Medulla oblongata (tissue), 1 donor: Measurements from ENCODE around the gene SLC17A7.
"Not testable (repeated sequence)": the region's sequence is repeated elsewhere in the genome, so short reads cannot be mapped to it uniquely, and the experiment has no call there.

Source experiments
- DNase-seq: peaks from one replicate; pipeline ENCODE4 v3.0.0-alpha.2; 2015; ENCODE audit errors: extremely low spot score

Gene SLC17A7

DNA sequence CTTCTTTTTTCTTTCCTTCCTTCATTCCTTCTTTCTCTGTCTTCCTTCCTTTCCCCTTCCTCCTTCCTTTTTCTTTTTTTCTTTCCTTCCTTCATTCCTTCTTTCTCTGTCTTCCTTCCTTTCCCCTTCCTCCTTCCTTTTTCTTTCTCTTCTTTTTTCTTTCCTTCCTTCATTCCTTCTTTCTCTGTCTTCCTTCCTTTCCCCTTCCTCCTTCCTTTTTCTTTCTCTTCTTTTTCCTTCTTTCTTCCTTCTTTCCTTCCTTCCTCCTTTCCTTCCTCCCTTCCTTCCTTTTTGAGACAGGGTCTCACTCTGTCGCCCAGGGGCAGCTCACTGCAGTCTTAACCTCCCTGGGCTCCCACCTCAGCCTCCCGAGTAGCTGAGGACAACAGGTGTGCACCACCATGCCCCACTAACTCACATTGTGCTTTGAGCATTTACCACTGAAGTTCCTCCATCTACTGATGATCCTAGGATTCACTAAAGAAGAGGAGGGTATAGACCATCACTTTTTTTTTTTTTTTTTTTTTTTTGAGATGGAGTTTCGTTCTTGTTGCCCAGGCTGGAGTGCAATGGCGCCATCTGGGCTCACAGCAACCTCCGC is 2.9 kb upstream of the SLC17A7 start:
- DNase-seq, result not testable (repeated sequence)

GRCh38 chr19:49443366-49444099 is 2.2 kb upstream of the SLC17A7 start:
- peak; percentile 97 for DNase-seq

DNA sequence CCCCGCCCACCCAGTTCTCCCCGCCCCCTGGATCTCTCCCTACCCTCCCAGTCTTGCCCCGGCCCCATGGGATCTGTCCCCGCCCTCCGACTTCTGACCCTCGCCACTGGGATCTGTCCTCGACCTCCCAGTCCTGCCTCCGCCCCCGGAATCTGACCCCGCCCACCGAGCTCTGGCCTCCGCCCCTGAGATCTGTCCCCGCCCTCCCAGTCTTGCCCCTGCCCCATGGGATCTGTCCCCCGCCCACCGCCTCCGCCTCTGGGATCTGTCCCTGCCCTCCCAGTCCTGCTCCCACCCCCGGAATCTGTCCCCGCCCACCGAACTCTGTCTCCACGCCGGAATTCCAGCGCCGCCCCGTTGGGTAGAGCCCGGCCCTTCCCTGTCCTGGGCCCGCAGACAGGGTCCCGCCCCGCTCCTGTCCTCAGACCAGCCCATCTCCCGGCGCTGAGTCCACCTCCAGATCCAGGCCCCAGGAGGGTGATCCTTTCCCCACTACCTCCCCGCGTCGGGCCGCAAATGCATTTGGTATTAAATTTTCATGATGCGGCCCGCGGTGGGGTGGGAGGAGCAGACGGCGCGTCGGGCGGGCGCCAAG is 1.5 kb upstream of the SLC17A7 start:
- DNase-seq, result no peak

GRCh38 chr19:49442354-49442753 is 1.0 kb upstream of the SLC17A7 start:
- no peak for DNase-seq

DNA sequence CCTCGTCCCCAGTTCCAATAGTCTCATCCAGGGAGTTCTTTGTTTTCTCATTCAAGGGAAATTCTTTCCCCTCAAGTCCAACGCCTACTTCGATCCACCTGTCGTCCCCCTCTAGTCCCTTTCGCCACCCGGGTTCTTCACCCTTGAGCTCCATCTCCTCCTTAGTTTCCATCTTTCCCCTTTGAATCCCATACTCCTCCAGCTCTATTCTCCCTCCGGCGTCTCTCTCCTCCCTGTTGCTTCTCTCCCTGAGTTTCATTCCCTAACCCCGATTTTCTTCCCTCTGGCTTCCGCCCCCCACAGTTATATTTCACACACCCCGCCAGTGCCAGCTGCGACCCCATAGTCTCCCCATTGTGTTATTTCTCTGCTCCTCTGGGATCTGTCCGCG is 628 bp upstream of the SLC17A7 start:
- no peak for DNase-seq

GRCh38 chr19:49440439-49441209 is 703 bp downstream of the SLC17A7 start:
- DNase-seq, result no peak

DNA sequence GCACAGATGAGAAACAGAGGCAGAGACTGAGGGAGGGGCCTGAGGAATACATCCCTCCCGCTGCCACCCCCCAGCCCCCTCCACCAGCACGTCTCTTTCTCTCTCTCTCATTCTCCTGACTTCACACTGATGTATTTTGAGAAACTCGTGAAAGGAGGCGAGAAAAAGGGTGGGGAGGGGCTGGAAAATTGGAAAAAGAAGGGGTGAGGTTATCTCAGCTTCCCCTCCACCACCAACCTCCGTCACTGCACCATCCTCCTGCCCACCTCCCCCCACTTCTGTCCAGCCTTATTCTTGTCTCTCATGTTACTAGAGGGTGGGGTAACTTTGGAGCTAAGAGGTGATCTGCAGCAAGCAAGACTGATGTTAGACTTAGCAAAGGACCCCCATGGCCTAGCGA is 1.5 kb downstream of the SLC17A7 start:
- no peak for DNase-seq

DNA sequence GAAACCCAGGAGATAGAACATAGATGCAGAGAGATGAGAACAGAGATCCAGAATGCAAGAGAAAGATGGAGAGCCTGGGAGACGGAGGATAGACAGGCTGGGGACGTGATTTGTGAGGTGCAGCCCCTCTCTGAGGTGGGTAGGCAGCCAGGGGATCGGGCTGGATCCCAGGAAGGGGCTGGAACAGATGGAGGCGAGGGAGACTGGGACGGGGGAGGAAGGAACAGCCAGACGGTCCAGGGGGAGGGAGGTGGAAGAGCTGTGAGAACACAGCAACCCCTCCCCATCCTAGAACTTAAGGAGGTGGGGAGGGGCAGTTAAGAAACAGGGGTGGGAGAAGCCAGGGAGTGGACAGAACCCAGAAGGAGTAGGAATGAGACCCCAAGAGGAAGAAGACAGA is 3.1 kb downstream of the SLC17A7 start:
- DNase-seq, result no peak

GRCh38 chr19:49437231-49437630 is 4.1 kb downstream of the SLC17A7 start:
- DNase-seq, result no peak

DNA sequence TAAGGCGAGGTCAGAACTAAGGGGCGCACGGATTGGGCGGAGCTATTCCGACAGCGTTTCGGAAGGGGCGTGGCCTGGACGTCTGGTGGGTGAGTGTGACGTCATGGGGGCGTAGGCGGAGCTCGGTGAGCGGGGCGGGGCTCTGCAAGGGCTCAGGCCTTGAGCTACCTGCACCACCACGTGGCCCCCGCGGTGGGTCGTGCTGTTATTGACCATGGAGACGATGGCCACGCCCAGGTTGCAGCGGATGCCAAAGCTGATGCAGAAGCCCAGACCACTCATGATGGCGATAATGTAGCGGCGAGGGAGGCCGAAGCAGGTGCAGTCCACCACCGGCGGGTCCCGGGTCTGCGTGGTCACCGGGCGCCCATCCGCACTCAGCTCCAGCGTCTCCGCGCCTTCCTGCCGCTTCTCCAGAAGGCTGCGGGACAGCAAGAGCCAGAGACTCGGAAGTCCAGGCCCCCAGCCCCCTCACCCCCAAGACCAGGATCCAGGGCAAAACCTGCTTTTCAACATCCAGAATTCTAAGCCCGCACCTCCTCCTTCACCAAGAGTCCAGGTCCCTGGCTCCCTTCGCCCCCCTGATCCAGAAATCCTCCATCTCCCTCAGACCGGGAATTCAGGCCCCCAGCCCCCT is 4.8 kb downstream of the SLC17A7 start:
- DNase-seq, result no peak

DNA sequence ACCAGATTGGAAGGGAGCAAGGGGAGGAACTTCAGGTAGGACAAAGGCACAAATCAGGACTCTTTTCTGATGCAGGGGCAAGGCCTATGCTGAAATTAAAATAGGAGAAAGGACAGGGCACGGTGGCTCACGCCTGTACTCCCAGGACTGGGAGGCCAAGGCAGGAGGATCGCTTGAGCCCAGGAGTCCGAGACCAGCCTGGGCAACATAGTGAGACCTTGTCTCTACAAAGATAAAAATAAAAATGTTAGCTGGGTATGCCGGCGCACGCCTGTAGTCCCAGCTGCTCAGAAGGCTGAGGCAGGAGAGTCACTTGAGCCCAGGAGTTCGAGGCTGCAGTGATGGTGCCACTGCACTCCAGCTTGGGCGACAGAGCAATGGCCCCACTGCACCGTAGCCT is 5.7 kb downstream of the SLC17A7 start:
- no peak for DNase-seq

- no peak for DNase-seq
Observed at GRCh38 chr19:49434907-49435583, 6.3 kb downstream of the SLC17A7 start.

- DNase-seq, result no peak
Observed at GRCh38 chr19:49433240-49433901, 8.0 kb downstream of the SLC17A7 start.

DNA sequence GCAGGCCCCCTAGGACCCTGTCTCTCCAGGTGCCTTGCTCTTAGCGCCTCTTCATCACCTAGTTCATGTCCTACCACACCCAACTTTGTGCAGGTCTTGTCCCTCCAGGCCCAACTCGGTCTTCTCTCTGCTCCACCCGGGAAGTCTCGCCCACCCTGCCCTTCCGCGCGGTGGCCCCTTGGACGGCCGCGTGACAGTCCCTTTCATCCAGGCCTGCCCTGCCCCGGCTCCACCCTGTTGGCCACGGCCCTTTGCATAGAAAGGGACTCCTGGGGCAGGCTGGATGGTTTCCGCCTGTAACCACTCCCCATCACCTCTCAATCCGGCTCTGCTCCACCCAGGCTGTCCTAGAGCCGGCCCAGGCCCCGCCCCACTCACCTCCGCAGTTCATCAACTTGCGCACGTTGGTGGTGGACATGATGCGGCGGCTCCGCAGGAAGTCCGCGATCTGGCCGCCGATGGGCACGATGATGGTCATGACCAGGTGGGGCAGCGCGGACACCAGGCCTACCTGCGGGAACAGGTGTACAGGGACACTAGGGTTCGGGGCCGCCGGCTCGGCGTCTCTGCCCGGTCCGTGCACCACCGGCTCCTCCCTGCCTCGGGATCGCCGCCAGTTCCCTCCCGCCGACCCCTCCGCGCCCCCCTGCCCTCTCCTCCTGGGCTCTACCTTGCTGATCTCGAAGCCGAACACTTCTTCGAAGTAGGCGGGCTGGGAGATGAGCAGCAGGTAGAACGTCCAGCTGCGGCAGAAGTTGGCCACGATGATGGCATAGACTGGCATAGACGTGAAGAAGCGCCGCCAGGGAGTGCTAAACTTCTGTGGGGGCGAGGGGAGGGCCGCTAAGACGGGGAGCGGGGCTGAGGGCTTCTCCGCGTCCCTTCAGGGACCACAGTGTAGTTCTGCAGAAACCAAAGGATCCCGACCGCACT is 8.9 kb downstream of the SLC17A7 start:
- DNase-seq, result no peak

DNA sequence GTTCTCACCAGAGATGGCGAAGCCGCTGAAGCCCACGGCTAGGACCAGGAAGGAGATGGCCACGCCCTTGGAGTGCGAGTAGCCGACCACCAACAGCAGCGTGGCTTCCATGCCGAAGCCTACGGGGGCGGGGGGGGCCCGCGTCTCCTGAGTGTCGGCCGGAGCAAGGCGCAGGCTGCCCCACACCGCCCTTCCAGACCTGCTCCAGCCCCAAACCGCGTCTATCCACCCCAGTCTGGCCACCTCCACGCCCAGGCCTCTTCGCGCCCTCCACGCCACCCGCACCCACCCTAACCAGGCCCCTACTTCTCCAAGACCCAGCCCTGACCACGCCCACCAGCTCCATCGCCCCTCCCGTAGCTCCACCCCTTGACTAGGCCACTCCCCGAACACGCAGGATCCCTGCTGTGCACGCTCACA is 10.0 kb downstream of the SLC17A7 start:
- no peak for DNase-seq

DNA sequence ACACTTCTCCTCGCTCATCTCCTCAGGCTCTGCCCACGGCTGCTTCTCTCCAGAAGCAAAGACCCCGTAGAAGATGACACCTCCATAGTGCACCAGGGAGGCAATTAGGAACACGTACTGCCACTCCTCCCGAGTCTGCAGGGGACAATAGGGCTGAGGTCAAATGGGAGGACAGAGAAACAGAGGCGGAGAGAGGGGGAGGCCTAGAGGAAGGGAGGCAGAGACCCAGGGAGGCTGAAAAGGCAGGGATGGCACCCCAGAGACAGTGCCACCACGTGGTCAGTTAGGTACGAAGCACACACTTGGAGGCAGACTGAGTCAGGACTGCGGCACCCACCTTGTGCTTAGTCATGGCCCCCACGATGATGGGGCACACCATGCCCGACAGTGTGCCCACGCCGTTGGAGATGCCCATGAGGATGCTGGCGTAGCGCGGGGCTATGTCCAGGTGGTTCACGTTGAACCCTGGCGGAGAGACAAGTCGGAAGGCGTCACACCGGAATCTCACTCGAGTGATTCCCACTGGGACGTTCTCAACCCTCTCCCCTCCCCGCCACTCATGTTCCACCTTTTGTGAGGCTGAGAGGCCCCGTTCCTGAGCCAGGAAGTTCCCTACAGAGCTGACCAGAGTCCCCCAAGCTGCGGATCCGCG is 10.5 kb downstream of the SLC17A7 start:
- DNase-seq, result no peak

GRCh38 chr19:49430172-49430677 is 11.1 kb downstream of the SLC17A7 start:
- no peak for DNase-seq

DNA sequence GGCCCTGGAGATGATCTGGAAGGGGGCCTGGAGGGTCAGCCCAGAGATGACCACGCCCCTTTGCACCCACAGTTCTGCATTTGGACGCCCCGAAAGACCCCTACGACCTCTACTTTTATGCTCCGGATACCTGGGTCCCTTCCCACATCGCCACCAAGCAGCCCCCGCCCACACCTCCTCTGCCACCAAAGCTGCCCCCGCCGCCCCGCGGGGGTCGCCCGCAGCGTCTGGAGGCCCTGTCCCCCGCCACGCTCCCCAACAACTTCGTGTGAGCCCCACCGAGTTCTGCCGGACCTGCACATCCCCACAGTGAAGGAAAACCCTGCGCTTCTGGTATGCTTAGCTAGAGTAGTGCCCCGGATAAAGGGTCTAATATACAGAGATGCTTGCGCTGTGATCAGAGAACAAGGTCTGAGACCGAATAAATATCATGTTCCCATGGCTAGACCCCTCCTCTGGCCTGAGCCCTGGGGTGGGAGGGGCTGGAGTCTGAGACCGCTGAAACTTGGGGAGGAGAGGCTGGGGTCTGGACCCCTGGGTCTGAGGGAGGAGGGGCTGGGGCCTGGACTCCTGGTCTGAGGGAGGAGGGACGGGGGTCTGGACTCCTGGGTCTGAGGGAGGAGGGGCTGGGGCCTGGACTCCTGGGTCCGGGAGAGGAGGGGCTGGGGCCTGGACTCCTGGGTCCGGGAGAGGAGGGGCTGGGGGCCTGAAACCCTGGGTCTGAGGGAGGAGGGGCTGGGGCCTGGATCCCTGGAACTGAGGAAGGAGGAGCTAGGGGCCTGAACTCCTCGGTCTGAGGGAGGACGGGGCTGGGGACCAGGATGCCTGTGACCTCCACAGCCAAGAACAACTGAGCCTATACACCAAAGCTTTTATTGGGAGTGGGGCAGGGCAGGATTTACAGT is 12.5 kb downstream of the SLC17A7 start:
- no peak for DNase-seq
